ENCODE data around the gene GALNS. TPM values are rescaled to one million over a fixed set of nuclear protein-coding genes. Genes with fewer than 3 reads are reported as not detected.

Gene GALNS
- total and polyA plus RNA-seq, 2 of the 8 experiments (the other 6 are each of a cell fraction or from before 2014, with no cell fraction given), result 8.9 to 17.8 TPM

GRCh38 chr16:88899901-88900661 lies 43.3 kb upstream of the GALNS start:
- DNase-seq (ENCODE audit: low read depth in 1 of 2, low spot score in 2 of 2) (no peak), FAIRE-seq (no peak)
- peak overlapping the region; percentile 11 for H4K8ac ChIP-seq (ENCODE audit: extremely low read depth, insufficient read depth, low read length)
- no peak overlapping the region for H3K14ac ChIP-seq (ENCODE audit: insufficient read length)
- no peaks in the 10 kb centered on the region for H3K79me1 ChIP-seq (ENCODE audit: low read depth, low read length)
- H4K5ac ChIP-seq (ENCODE audit: insufficient read length, low read depth, low read length), result no peak overlapping the region
- no peaks in the 10 kb centered on the region for H3K23me2 ChIP-seq (ENCODE audit: low read depth, low read length)
- H2BK15ac ChIP-seq (ENCODE audit: low read length), result no peak overlapping the region
- H3K4me2 ChIP-seq (ENCODE audit: insufficient read depth in 1 of 2, low read depth in 2 of 2, low read length in 2 of 2), result no peak overlapping the region
- no peaks in the 10 kb centered on the region for H3K36me3 ChIP-seq (ENCODE audit: control insufficient read depth in 2 of 4, insufficient read depth in 4 of 4, low read length in 3 of 4)
- H2BK5ac ChIP-seq (ENCODE audit: low read depth, low read length), result no peak overlapping the region
- ChIA-PET POLR2A (ENCODE audit: partially characterized antibody) (interaction anchor here (3.0 kb wide), 1 partner anchor 8 kb away, joined by 8 read pairs; no protein-coding TSS in a partner anchor), CTCF (ENCODE audit: partially characterized antibody) (interaction anchor here (0.9 to 1.1 kb wide), 2 partner anchors 12 to 125 kb away, joined by 3 read pairs; no protein-coding TSS in a partner anchor)
- no peak overlapping the region for H2AFZ ChIP-seq (ENCODE audit: low read length)
- no peak overlapping the region for H3K18ac ChIP-seq (ENCODE audit: extremely low read depth, low read length)
- H3K4ac ChIP-seq (replicated peaks; ENCODE audit: insufficient read length, low read depth, low read length), result no peak overlapping the region
- H2BK12ac ChIP-seq (ENCODE audit: low read depth, low read length), result no peak overlapping the region
- H4K91ac ChIP-seq (replicated peaks; ENCODE audit: insufficient read length, low read length), result no peak overlapping the region
- H3K23ac ChIP-seq (ENCODE audit: insufficient read length), result no peak overlapping the region
- 86% methylated on average over 32 of the region's 41 CpGs; no CpG with 5 or more reads in 1 of the 2 experiments for WGBS, 2 experiments (ENCODE audit: extremely low coverage in 1 of 2, insufficient coverage in 1 of 2, insufficient read length in 1 of 2, insufficient replicate concordance in 2 of 2, low coverage in 1 of 2, low lambda C conversion rate in 2 of 2, missing lambda C conversion rate in 1 of 2)
- H3K9ac ChIP-seq (replicated peaks in 1 of 4; ENCODE audit: extremely low read depth in 1 of 4, low read depth in 3 of 4, low read length in 3 of 4), result no peak overlapping the region
- H3K79me2 ChIP-seq (ENCODE audit: control insufficient read depth in 1 of 2, insufficient read depth in 2 of 2, low read length in 2 of 2), result no peaks in the 10 kb centered on the region
- H4K20me1 ChIP-seq (replicated peaks in 1 of 2; ENCODE audit: control insufficient read depth in 1 of 2, insufficient read depth in 2 of 2, low read length in 2 of 2), result no peaks in the 10 kb centered on the region
- H3K27ac ChIP-seq (ENCODE audit: low read depth, low read length), result no peak overlapping the region
- H3K4me3 ChIP-seq (ENCODE audit: extremely low read depth in 1 of 4, insufficient read depth in 2 of 4, low read depth in 3 of 4, low read length in 4 of 4), result no peak overlapping the region
- no peak overlapping the region for H2BK120ac ChIP-seq (replicated peaks; ENCODE audit: low read depth, low read length)
- no peak overlapping the region for H2BK20ac ChIP-seq (ENCODE audit: low read length)
- H3K27me3 ChIP-seq (replicated peaks in 1 of 4; ENCODE audit: control insufficient read depth in 3 of 4, extremely low read depth in 1 of 4, insufficient read depth in 3 of 4, low read length in 3 of 4), result no peaks in the 10 kb centered on the region
- peaks cover 0 to 5% (median under 1%) of the 10 kb centered on the region in 4 experiments; a peak in 2 of 7 replicates for H3K4me1 ChIP-seq (replicated peaks in 1 of 4; ENCODE audit: control insufficient read depth in 3 of 4, insufficient read depth in 4 of 4, low read length in 3 of 4)
- no peak overlapping the region for H3K56ac ChIP-seq (replicated peaks; ENCODE audit: insufficient read length, low read depth, low read length)
- no peak overlapping the region for H2AK5ac ChIP-seq (ENCODE audit: low read depth, low read length)
- no peaks in the 10 kb centered on the region for H3K9me3 ChIP-seq (ENCODE audit: insufficient read depth in 2 of 2, low read depth in 1 of 2, low read length in 1 of 2)
- TF ChIP-seq CEBPB (IDR thresholded peaks at IDR 0.05; ENCODE audit: low read depth, low read length), result no peak
- no peak for TF ChIP-seq RNF2 (IDR thresholded peaks at IDR 0.05; ENCODE audit: borderline replicate concordance, low read depth, low read length, missing control alignments, poor library complexity, severe bottlenecking)
- no peak for TF ChIP-seq NRF1 (IDR thresholded peaks at IDR 0.05; ENCODE audit: low read depth, low read length)
- TF ChIP-seq RFX5 (IDR thresholded peaks at IDR 0.05; ENCODE audit: borderline replicate concordance, low read depth, low read length), result no peak
- no peak for TF ChIP-seq ASH2L (IDR thresholded peaks at IDR 0.05; ENCODE audit: low read length)
- no peak for TF ChIP-seq SRF (IDR thresholded peaks at IDR 0.05; ENCODE audit: low read depth, low read length)
- TF ChIP-seq TCF12 (IDR thresholded peaks at IDR 0.05; ENCODE audit: low read depth, low read length), result no peak
- TF ChIP-seq TBP (IDR thresholded peaks at IDR 0.05; ENCODE audit: low read depth, low read length), result no peak
- TF ChIP-seq TEAD4 (IDR thresholded peaks at IDR 0.05; ENCODE audit: low read depth, low read length), result no peak
- TF ChIP-seq RBBP5 (IDR thresholded peaks at IDR 0.05; ENCODE audit: borderline replicate concordance, low read depth, low read length), result no peak
- no peak for TF ChIP-seq SP4 (IDR thresholded peaks at IDR 0.05; ENCODE audit: low read length)
- TF ChIP-seq SIX5 (IDR thresholded peaks at IDR 0.05; ENCODE audit: low read depth, low read length), result no peak
- no peak for TF ChIP-seq JUND (IDR thresholded peaks at IDR 0.05; ENCODE audit: low read length)
